Measurements from ENCODE around the gene REEP1. TPM values are rescaled to one million over a fixed set of nuclear protein-coding genes. Genes with fewer than 3 reads are reported as not detected.

REEP1 gene
- total and polyA plus RNA-seq, 8 donors: 1.4 to 7.0 (median 4.0) TPM

DNA sequence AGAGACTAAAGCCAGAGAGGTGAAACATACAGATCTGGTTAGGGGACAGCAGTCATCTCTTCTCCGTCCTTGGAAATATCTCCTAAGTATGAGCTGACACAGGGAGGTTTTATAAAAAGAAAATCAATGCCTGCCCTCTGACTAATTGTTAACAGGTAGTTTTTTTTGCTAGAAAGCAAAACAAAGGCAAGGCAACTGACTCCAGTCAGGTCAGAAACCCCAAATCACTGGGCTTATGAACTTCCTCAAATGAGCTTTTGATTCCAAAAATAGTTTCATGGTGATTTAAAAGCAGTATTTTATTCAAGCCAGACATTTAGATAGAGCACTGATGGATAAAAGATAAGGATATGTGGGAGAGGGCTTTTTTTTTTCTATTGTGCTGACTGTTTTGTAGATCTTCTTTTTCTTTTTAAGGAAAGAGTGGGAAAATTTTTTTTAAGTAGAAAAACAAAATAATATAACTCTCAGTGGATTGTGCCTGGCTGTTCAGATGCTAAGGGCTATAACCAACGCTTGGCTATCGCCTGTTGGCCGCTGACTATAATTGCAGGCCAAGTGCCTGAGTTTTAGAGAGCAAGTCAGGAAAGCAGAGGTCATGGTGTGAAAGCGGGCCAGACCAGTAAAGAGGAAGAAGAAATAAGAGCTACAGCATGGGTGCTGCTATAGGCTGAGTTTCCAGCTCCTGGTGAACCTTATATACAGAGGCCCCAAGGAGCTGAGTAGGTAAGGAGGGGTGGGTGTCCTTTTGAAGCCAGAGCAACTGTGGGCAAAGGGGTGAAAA is 93.3 kb downstream of the REEP1 start:
- no peak for TF ChIP-seq CTCF (IDR thresholded peaks at IDR 0.05)
- no peaks in the 10 kb centered on the region for H3K36me3 ChIP-seq
- FAIRE-seq: no peak
- DNase-seq: no peak
- intact Hi-C loops (cut with DNase I): no loop called here
- no peaks in the 10 kb centered on the region for H3K9me3 ChIP-seq
- H3K4me1 ChIP-seq: peaks cover 0 to 3% (median 0%) of the 10 kb centered on the region in 3 donors
- H3K4me3 ChIP-seq: no peak overlapping the region
- H3K27ac ChIP-seq: peak overlapping the region in 2 of 4 donors; percentile 26 to 57
- peak; percentile 17 to 80 (median 72) for ATAC-seq
- H3K27me3 ChIP-seq: no peaks in the 10 kb centered on the region
- WGBS, 2 donors: 77 to 85% methylated on average over 5 of the region's 5 CpGs

DNA sequence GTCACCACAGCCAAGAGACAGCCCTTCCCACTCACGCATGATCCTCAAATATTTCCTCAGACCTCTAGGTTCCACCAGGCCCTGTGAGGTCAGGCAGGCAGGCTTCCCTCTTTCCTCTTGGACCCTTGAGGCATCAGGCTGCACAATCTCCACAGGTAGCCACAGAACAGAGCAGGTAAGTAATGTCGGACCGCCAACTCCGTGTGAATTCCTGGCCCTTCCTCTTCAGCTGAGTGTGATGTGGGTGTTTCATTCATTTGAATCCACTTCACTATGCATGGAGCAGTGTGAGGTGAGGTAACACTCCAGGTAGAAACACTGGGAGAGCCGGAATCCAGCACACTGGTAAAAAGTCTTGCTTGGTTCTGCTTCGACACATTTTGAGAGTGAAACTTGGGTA is 94.2 kb downstream of the REEP1 start:
- H3K27me3 ChIP-seq: no peaks in the 10 kb centered on the region
- no peak overlapping the region for H3K4me3 ChIP-seq
- peak overlapping the region in 2 of 4 donors; percentile 24 to 41 for H3K27ac ChIP-seq
- no peak for FAIRE-seq
- no peak for TF ChIP-seq CTCF (IDR thresholded peaks at IDR 0.05)
- no peaks in the 10 kb centered on the region for H3K9me3 ChIP-seq
- WGBS, 2 donors: 73 to 78% methylated on average over 6 of the region's 6 CpGs
- no peaks in the 10 kb centered on the region for H3K36me3 ChIP-seq
- H3K4me1 ChIP-seq: peaks cover 0 to 3% (median 0%) of the 10 kb centered on the region in 3 donors
- peak in 3 of 4 donors; percentile 7 to 43 (median 24) for ATAC-seq
- DNase-seq: no peak
- intact Hi-C loops (cut with DNase I): no loop called here

DNA sequence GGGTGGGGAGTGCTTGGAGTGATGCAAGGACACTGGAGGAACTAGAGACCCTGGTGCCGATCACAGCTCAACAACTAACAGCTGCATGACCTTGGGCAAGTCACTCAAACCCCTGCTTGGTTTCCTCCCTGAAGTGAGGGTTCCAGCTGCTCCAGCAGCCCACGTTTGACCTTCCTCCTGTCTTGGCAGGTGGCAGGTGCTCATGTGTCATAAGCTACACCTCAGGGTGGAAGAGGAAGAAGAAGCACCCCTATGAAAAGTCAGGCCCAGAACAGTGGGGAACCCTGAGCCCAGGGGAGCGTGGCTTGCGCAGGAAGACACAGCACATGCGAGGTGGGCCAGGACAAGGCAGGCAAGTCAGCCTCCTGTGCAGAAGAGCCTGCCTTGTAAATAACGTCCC is 95.8 kb downstream of the REEP1 start:
- FAIRE-seq: no peak
- H3K27ac ChIP-seq: no peak overlapping the region
- no peak for TF ChIP-seq CTCF (IDR thresholded peaks at IDR 0.05)
- no peak for ATAC-seq
- no peak overlapping the region for H3K4me3 ChIP-seq
- no peaks in the 10 kb centered on the region for H3K36me3 ChIP-seq
- 56 to 67% methylated on average over 6 of the region's 6 CpGs for WGBS, 2 donors
- intact Hi-C loops (cut with DNase I): no loop called here
- no peaks in the 10 kb centered on the region for H3K27me3 ChIP-seq
- H3K4me1 ChIP-seq: peaks cover 0 to 3% (median 0%) of the 10 kb centered on the region in 3 donors
- no peaks in the 10 kb centered on the region for H3K9me3 ChIP-seq
- no peak for DNase-seq

DNA sequence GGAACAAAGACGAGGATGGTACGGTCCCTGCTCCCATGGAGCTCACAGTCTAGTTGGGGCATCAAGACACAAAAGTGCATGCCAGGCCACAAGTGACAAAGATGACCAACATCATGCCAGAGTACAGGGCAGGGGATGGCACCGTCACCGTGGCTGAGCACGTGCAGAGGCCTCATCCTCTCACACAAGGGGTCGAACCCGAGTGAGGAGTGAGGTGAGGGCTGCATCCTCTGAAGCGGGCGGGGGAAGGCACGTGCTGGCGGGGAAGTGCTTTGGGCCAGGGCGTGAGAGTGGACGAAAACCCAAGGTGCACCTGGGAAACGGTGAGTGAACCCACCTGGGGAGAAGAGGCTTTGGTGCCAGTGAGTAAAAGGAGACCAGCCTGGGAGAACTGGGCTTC is 97.2 kb downstream of the REEP1 start:
- TF ChIP-seq CTCF (IDR thresholded peaks at IDR 0.05): no peak
- intact Hi-C loops (cut with DNase I): no loop called here
- no peaks in the 10 kb centered on the region for H3K36me3 ChIP-seq
- WGBS, 2 donors: 93 to 95% methylated on average over 14 of the region's 14 CpGs
- peaks cover 0 to 3% (median 0%) of the 10 kb centered on the region in 3 donors for H3K4me1 ChIP-seq
- H3K27ac ChIP-seq: no peak overlapping the region
- H3K27me3 ChIP-seq: no peaks in the 10 kb centered on the region
- DNase-seq (no peak), ATAC-seq (no peak), FAIRE-seq (no peak)
- H3K4me3 ChIP-seq: no peak overlapping the region
- no peaks in the 10 kb centered on the region for H3K9me3 ChIP-seq

DNA sequence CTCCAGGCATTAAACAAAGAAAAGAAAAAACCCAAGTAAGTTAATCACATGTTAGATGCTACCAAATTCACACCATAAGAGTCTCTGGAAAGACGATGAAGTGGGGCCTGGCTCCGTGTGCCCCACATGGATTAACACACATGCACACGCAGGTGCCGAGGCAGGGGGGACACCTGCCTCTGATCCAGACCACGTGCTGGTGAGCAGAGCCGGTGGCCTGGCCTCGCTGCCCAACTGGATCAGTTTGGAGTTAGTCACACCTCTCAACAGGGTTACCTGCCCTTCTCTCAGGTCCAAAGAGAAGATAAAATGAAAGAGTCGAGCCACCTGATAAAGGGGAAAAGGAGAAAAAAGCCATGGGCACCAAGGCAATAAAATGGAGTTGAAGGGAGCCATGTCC is 97.7 kb downstream of the REEP1 start:
- WGBS, 2 donors: 87 to 93% methylated on average over 8 of the region's 8 CpGs
- DNase-seq: no peak

More for the DNA sequence above, 97.7 kb downstream of the REEP1 start:
- ATAC-seq: no peak
- H3K27ac ChIP-seq: no peak overlapping the region
- no peak overlapping the region for H3K4me3 ChIP-seq
- no peaks in the 10 kb centered on the region for H3K9me3 ChIP-seq
- no peaks in the 10 kb centered on the region for H3K27me3 ChIP-seq
- peaks cover 0 to 3% (median 0%) of the 10 kb centered on the region in 3 donors for H3K4me1 ChIP-seq
- intact Hi-C loops (cut with DNase I): no loop called here
- FAIRE-seq: no peak
- H3K36me3 ChIP-seq: no peaks in the 10 kb centered on the region
- no peak for TF ChIP-seq CTCF (IDR thresholded peaks at IDR 0.05)

Data from pancreas (tissue), 10 donors.